GM12878 (cell line): ENCODE measurements around the gene OGFOD3. TPM values are rescaled to one million over a fixed set of nuclear protein-coding genes. Genes with fewer than 3 reads are reported as not detected.

Experiments used
- ATAC-seq: fragments of 200-7000 bp; cut with Tn5 transposase; 3 replicates; pipeline ENCODE4 v1.9.1; 2020; ENCODE audit warnings: mild to moderate bottlenecking, moderate library complexity
- BruUV-seq: library from RNA; stranded (reverse); fragments of 400-500 nt; replicated peaks from 2 replicates; lab custom pipeline; 2021; lab: Mats Ljungman, UMichigan
- CTCF ChIA-PET: fragments of 300-600 bp; sonication (Branson Sonifier 250); formaldehyde crosslinking; extraction: SDS; loops from one replicate; lab custom pipeline; 2021; ENCODE audit warnings: inconsistent platforms; lab: Yijun Ruan, JAX
- POLR2A ChIA-PET: fragments of 350-600 bp; formaldehyde crosslinking; extraction: SDS; loops from one replicate; lab custom pipeline; 2021; ENCODE audit warnings: inconsistent platforms; lab: Charles Lee
- RAD21 ChIA-PET: fragments of 300-600 bp; sonication (Branson Sonifier 250); formaldehyde crosslinking; loops from one replicate; lab custom pipeline; 2023; ENCODE audit warnings: antibody characterized with exemption; ENCODE audit not compliant: unreplicated experiment; lab: Charles Lee
- SMC1A ChIA-PET: fragments of 300-600 bp; sonication (Branson Sonifier 250); formaldehyde crosslinking; loops from one replicate; lab custom pipeline; 2023; ENCODE audit not compliant: unreplicated experiment, uncharacterized antibody; lab: Charles Lee
- DNase-seq: peaks from one replicate; pipeline ENCODE4 v3.0.0-alpha.2; 2011; ENCODE audit warnings: low read depth, low spot score
- FAIRE-seq: peaks from 3 replicates; lab custom pipeline; 2011; peaks lifted over from hg19 to GRCh38; lab: Jason Lieb, UNC
- H2AFZ ChIP-seq: 2 replicates; pipeline ENCODE4 v1.6.0; 2011; ENCODE audit warnings: low read depth, low read length, control low read depth; ENCODE audit not compliant: control insufficient read depth
- H3K27ac ChIP-seq: 2 replicates; pipeline ENCODE4 v1.5.1; 2011; ENCODE audit warnings: control low read depth; ENCODE audit not compliant: control insufficient read depth, insufficient read depth
- H3K27me3 ChIP-seq, 2 experiments: replicated peaks in 1 of 2; 2 replicates each; pipeline versions ENCODE4 v1.6.0 to v1.6.1; 2011; ENCODE audit warnings: low read length in 1 of 2; ENCODE audit not compliant: control insufficient read depth in 2 of 2, insufficient read depth in 2 of 2
- H3K36me3 ChIP-seq, 2 experiments: 2 replicates each; pipeline ENCODE4 v1.5.1; 2011; ENCODE audit warnings: low read length in 1 of 2; ENCODE audit not compliant: control insufficient read depth in 2 of 2, insufficient read depth in 2 of 2
- H3K4me1 ChIP-seq: 2 replicates; pipeline ENCODE4 v1.6.1; 2011; ENCODE audit warnings: mild to moderate bottlenecking, low read length, moderate library complexity, mixed read lengths; ENCODE audit not compliant: control insufficient read depth, insufficient read depth
- H3K4me2 ChIP-seq: 2 replicates; pipeline ENCODE4 v1.6.0; 2011; ENCODE audit warnings: control low read depth; ENCODE audit not compliant: control insufficient read depth, insufficient read depth
- H3K4me3 ChIP-seq: fragments of 200-600 bp; sonication (generic); 2 replicates; pipeline ENCODE4 v1.5.1; 2016
- H3K79me2 ChIP-seq: 2 replicates; pipeline ENCODE4 v1.6.0; 2011; ENCODE audit warnings: low read length; ENCODE audit not compliant: control insufficient read depth, insufficient read depth
- H3K9ac ChIP-seq: 2 replicates; pipeline ENCODE4 v1.8.0; 2011; ENCODE audit warnings: low read length, control low read depth, mixed read lengths; ENCODE audit not compliant: control insufficient read depth, insufficient read depth
- H3K9me3 ChIP-seq: replicated peaks from 3 replicates; pipeline ENCODE4 v1.5.1; 2011; ENCODE audit warnings: mild to moderate bottlenecking, low read length; ENCODE audit not compliant: control insufficient read depth, insufficient read depth
- H4K20me1 ChIP-seq: 2 replicates; pipeline ENCODE4 v1.6.0; 2011; ENCODE audit not compliant: control insufficient read depth, insufficient read depth
- BCL11A ChIP-seq: IDR thresholded peaks from 2 replicates; pipeline ENCODE4 v1.6.1; 2011; ENCODE audit warnings: low read depth, low read length
- BCL3 ChIP-seq: IDR thresholded peaks from 2 replicates; pipeline ENCODE4 v1.6.1; 2011; ENCODE audit warnings: borderline replicate concordance, low read depth, mild to moderate bottlenecking, moderate library complexity, low read length; ENCODE audit not compliant: insufficient read depth, poor library complexity, severe bottlenecking
- CBX5 ChIP-seq: sonication (generic); IDR thresholded peaks from 2 replicates; pipeline ENCODE4 v1.6.1; 2016; ENCODE audit warnings: low read depth, moderate library complexity, mild to moderate bottlenecking, inconsistent platforms
- CHD2 ChIP-seq: IDR thresholded peaks from 2 replicates; pipeline ENCODE4 v1.6.1; 2011; ENCODE audit warnings: low read depth, low read length, improper control_type of control experiment, borderline replicate concordance
- DPF2 ChIP-seq: fragments of 450-650 bp; IDR thresholded peaks from 2 replicates; pipeline ENCODE4 v1.6.1; 2017; ENCODE audit warnings: mild to moderate bottlenecking
- EED ChIP-seq: sonication (generic); IDR thresholded peaks from 2 replicates; pipeline ENCODE4 v1.6.1; 2016; ENCODE audit warnings: antibody characterized with exemption, low read depth
- EGR1 ChIP-seq, 2 experiments: IDR thresholded peaks; 1 replicate in 1 of 2; 2 replicates in 1 of 2; pipeline ENCODE4 v1.6.1; 2011 to 2012; ENCODE audit warnings: low read depth in 2 of 2, low read length in 2 of 2, borderline replicate concordance in 1 of 2, mild to moderate bottlenecking in 1 of 2, moderate library complexity in 1 of 2
- GATAD2B ChIP-seq: fragments of 450-650 bp; conservative IDR thresholded peaks from 2 replicates; pipeline ENCODE4 v1.6.1; 2017; ENCODE audit warnings: low read depth, mild to moderate bottlenecking, moderate library complexity
- IKZF1 ChIP-seq: fragments of 450-650 bp; conservative IDR thresholded peaks from 2 replicates; pipeline ENCODE4 v1.6.1; 2017; ENCODE audit warnings: antibody characterized with exemption, mild to moderate bottlenecking
- IKZF2 ChIP-seq, 2 experiments: fragments of 450-650 bp; IDR thresholded peaks; 2 replicates each; pipeline ENCODE4 v1.6.1; 2017; ENCODE audit warnings: mild to moderate bottlenecking in 2 of 2, moderate library complexity in 2 of 2
- KAT2A ChIP-seq: conservative IDR thresholded peaks from 2 replicates; pipeline ENCODE4 v1.6.1; 2011; ENCODE audit warnings: low read depth, low read length; ENCODE audit not compliant: control insufficient read depth
- REST ChIP-seq: IDR thresholded peaks from 2 replicates; pipeline ENCODE4 v1.6.1; 2012; ENCODE audit warnings: mild to moderate bottlenecking, low read depth, low read length
- SIX5 ChIP-seq: IDR thresholded peaks from 2 replicates; pipeline ENCODE4 v1.6.1; 2011; ENCODE audit warnings: mild to moderate bottlenecking, low read depth, low read length, moderate library complexity; ENCODE audit not compliant: severe bottlenecking
- SP1 ChIP-seq: IDR thresholded peaks from one replicate; pipeline ENCODE4 v1.6.1; 2011; ENCODE audit warnings: low read depth, low read length
- STAT3 ChIP-seq: IDR thresholded peaks from 2 replicates; pipeline ENCODE4 v1.6.1; 2011; ENCODE audit warnings: low read depth, low read length, improper control_type of control experiment
- ZBTB33 ChIP-seq: fragments of 450-650 bp; IDR thresholded peaks from 2 replicates; pipeline ENCODE4 v1.6.1; 2017; ENCODE audit warnings: mild to moderate bottlenecking
- ZNF384 ChIP-seq: IDR thresholded peaks from 2 replicates; pipeline ENCODE4 v1.6.1; 2012; ENCODE audit warnings: low read depth, mild to moderate bottlenecking, low read length, improper control_type of control experiment, borderline replicate concordance
- WGBS: methylation state at CpG from one replicate; pipeline ENCODE4 v1.1.6; 2016; ENCODE audit warnings: low lambda C conversion rate; ENCODE audit not compliant: insufficient replicate concordance, insufficient coverage; ENCODE audit errors: missing lambda C conversion rate; 5-methylcytosine and 5-hydroxymethylcytosine counted together
- in situ Hi-C: fragments of 300-500 bp; cut with MboI; formaldehyde crosslinking; loops from 9 replicates; pipeline ENCODE4 v1.14.3; 2018; ENCODE audit warnings: mixed read lengths
- intact Hi-C: fragments of 100-400 bp; cut with micrococcal nuclease; formaldehyde crosslinking; loops from one replicate; pipeline ENCODE4 v1.14.2; 2022; ENCODE audit not compliant: unreplicated experiment
- polyA plus RNA-seq, 11 experiments: library from polyadenylated mRNA; depleted of rRNA in 4 of 11; unstranded in 6 of 11; stranded (reverse) in 5 of 11; fragments of >200 nt; fragmentation: Nextera tagmentation in 4 of 11; fragmentation: Illumina TruSeq in 1 of 11; extraction: Ambion mirVana in 4 of 11; extraction: Trizol in 1 of 11; gene quantifications; 1 replicate in 1 of 11; 2 replicates in 10 of 11; pipeline versions ENCODE4 v1.2.1 to v1.2.3, GENCODE V29; 2011 to 2016; ENCODE audit warnings: inconsistent platforms in 2 of 11, missing spikeins in 2 of 11, low read depth in 1 of 11
- total RNA-seq, 4 experiments: library from RNA; depleted of rRNA in 3 of 4; stranded (reverse); fragments of >200 nt in 3 of 4; fragmentation: Illumina TruSeq in 1 of 4; extraction: Trizol in 1 of 4; gene quantifications; 2 replicates each; pipeline versions ENCODE4 v1.2.1 to v1.2.3, GENCODE V29; 2013 to 2021

Gene OGFOD3
- total and polyA plus RNA-seq, 10 of the 15 experiments (the other 5 are each of a cell fraction or from before 2014, with no cell fraction given), result 0.48 to 28.4 (median 18.3) TPM

- FAIRE-seq (no peak), DNase-seq (no peak), ATAC-seq (no peak; the same call in 2 of the 3 replicates)
- no peaks in the 10 kb centered on the region for H4K20me1 ChIP-seq
- ChIA-PET CTCF (interaction anchor here (1.0 to 1.5 kb wide), 2 partner anchors 35 to 167 kb away, joined by 3 to 4 read pairs; no protein-coding TSS in a partner anchor), SMC1A (interaction anchor here (0.9 kb wide), 1 partner anchor 31 kb away, joined by 3 read pairs; no protein-coding TSS in a partner anchor), RAD21 (no interaction called here), POLR2A (no interaction called here)
- peaks cover 0 to 4% of the 10 kb centered on the region in 2 experiments; a peak in 2 of 4 replicates for H3K27me3 ChIP-seq
- H3K4me3 ChIP-seq, result no peak overlapping the region
- no TSS peak for BruUV-seq
- H2AFZ ChIP-seq, result no peak overlapping the region
- no peak overlapping the region for H3K27ac ChIP-seq
- H3K4me2 ChIP-seq, result no peak overlapping the region
- H3K9me3 ChIP-seq, result no peaks in the 10 kb centered on the region
- no peaks in the 10 kb centered on the region for H3K36me3 ChIP-seq
- 32% methylated on average over 41 of the region's 41 CpGs for WGBS
- H3K79me2 ChIP-seq, result no peaks in the 10 kb centered on the region
- intact Hi-C loops (no loop called here), in situ Hi-C loops (no loop called here)
- peaks cover 12% of the 10 kb centered on the region for H3K4me1 ChIP-seq
- no peak overlapping the region for H3K9ac ChIP-seq
- TF ChIP-seq DPF2 (0 out of 2 replicates have a peak, but pooled peaks have one; percentile 15), STAT3 (no peak), BCL3 (no peak), CHD2 (no peak), GATAD2B (0 out of 2 replicates have a peak, but pooled peaks have one; percentile 18), REST (no peak), ZBTB33 (no peak), CBX5 (no peak), IKZF1 (peak; percentile 54), ZNF384 (no peak), EGR1 (IDR thresholded peaks at IDR 0.05; ENCODE audit: borderline replicate concordance in 1 of 2, low read depth in 2 of 2, low read length in 2 of 2) (peak in 1 of 2 experiments; percentile 69; a peak in 1 of 3 replicates), KAT2A (no peak), IKZF2 (IDR thresholded peaks at IDR 0.05) (peak; percentile 32 to 51; a peak in 2 of 4 replicates), BCL11A (no peak), EED (0 out of 2 replicates have a peak, but pooled peaks have one; percentile 26), SIX5 (no peak), SP1 (no peak)
Measured at GRCh38 chr17:82372249-82373071, 45.9 kb downstream of the OGFOD3 start.
